Measurements from ENCODE around the gene ZSCAN1.

The ZSCAN1 gene

GRCh38 chr19:58095328-58095727, 61.5 kb downstream of the ZSCAN1 start:
- peaks cover 6% of the 10 kb centered on the region; the same call in 1 of the 2 replicates for H3K9me3 ChIP-seq (ENCODE audit: low read depth, low read length)
- no peak overlapping the region for H3K4me3 ChIP-seq
- H3K27ac ChIP-seq = no peak overlapping the region
- DNase-seq (ENCODE audit: low read depth, low spot score) = no peak
- no peak overlapping the region for H3K9ac ChIP-seq (ENCODE audit: insufficient read length)
- TF ChIP-seq FOXP2 (optimal IDR thresholded peaks at IDR 0.05; ENCODE audit: control extremely low read depth, extremely low read length, insufficient read depth) = no peak
- TF ChIP-seq POLR2AphosphoS5 (IDR thresholded peaks at IDR 0.05; ENCODE audit: borderline replicate concordance, low read depth, low read length) = no peak
- TF ChIP-seq EZH2 (IDR thresholded peaks at IDR 0.05) = no peak
- H3K36me3 ChIP-seq (ENCODE audit: insufficient read depth, low read length) = no peaks in the 10 kb centered on the region

GRCh38 chr19:58096884-58097283, 63.1 kb downstream of the ZSCAN1 start:
- H3K9ac ChIP-seq (ENCODE audit: insufficient read length) = no peak overlapping the region
- peaks cover 6% of the 10 kb centered on the region; the same call in 1 of the 2 replicates for H3K9me3 ChIP-seq (ENCODE audit: low read depth, low read length)
- DNase-seq (ENCODE audit: low read depth, low spot score) = no peak
- TF ChIP-seq POLR2AphosphoS5 (IDR thresholded peaks at IDR 0.05; ENCODE audit: borderline replicate concordance, low read depth, low read length) (no peak), EZH2 (IDR thresholded peaks at IDR 0.05) (no peak), FOXP2 (optimal IDR thresholded peaks at IDR 0.05; ENCODE audit: control extremely low read depth, extremely low read length, insufficient read depth) (no peak)
- H3K36me3 ChIP-seq (ENCODE audit: insufficient read depth, low read length) = no peaks in the 10 kb centered on the region
- H3K27ac ChIP-seq = no peak overlapping the region
- H3K4me3 ChIP-seq = no peak overlapping the region

- Histone ChIP-seq H3K4me3 (peak overlapping the region; percentile 83), H3K36me3 (ENCODE audit: insufficient read depth, low read length) (no peaks in the 10 kb centered on the region), H3K27ac (no peak overlapping the region), H3K9me3 (ENCODE audit: low read depth, low read length) (peaks cover 6% of the 10 kb centered on the region; the same call in 1 of the 2 replicates), H3K9ac (ENCODE audit: insufficient read length) (no peak overlapping the region)
- DNase-seq (ENCODE audit: low read depth, low spot score) = no peak
- no peak for TF ChIP-seq FOXP2 (optimal IDR thresholded peaks at IDR 0.05; ENCODE audit: control extremely low read depth, extremely low read length, insufficient read depth)
- TF ChIP-seq POLR2AphosphoS5 (IDR thresholded peaks at IDR 0.05; ENCODE audit: borderline replicate concordance, low read depth, low read length) = no peak
- no peak for TF ChIP-seq EZH2 (IDR thresholded peaks at IDR 0.05)
These were observed 63.5 kb downstream of the ZSCAN1 start for GRCh38 chr19:58097349-58097748.

GRCh38 chr19:58097781-58098681, 64.2 kb downstream of the ZSCAN1 start, which contains the start of gene ZSCAN18:
Gene ZSCAN18, minus strand, starts transcription at chr19:58098231. Its CDS starts 7,964 bp downstream, at chr19:58090267.
- H3K36me3 ChIP-seq (ENCODE audit: insufficient read depth, low read length) = no peaks in the 10 kb centered on the region
- TF ChIP-seq EZH2 (IDR thresholded peaks at IDR 0.05) = no peak
- peak; percentile 29; the same call in 1 of the 2 replicates for TF ChIP-seq POLR2AphosphoS5 (IDR thresholded peaks at IDR 0.05; ENCODE audit: borderline replicate concordance, low read depth, low read length)
- peak; percentile 91 for TF ChIP-seq FOXP2 (optimal IDR thresholded peaks at IDR 0.05; ENCODE audit: control extremely low read depth, extremely low read length, insufficient read depth)
- peak; percentile 24 for DNase-seq (ENCODE audit: low read depth, low spot score)
- peaks cover 6% of the 10 kb centered on the region; the same call in 1 of the 2 replicates for H3K9me3 ChIP-seq (ENCODE audit: low read depth, low read length)
- peak within 1 kb of the TSS; percentile 83 for H3K4me3 ChIP-seq
- peak within 1 kb of the TSS; percentile 65 for H3K9ac ChIP-seq (ENCODE audit: insufficient read length)
- H3K27ac ChIP-seq = no peak within 1 kb of the TSS

- no peak for DNase-seq (ENCODE audit: low read depth, low spot score)
- Histone ChIP-seq H3K4me3 (peak overlapping the region; percentile 83), H3K9ac (ENCODE audit: insufficient read length) (no peak overlapping the region), H3K27ac (no peak overlapping the region), H3K9me3 (ENCODE audit: low read depth, low read length) (peaks cover 6% of the 10 kb centered on the region; the same call in 1 of the 2 replicates), H3K36me3 (ENCODE audit: insufficient read depth, low read length) (no peaks in the 10 kb centered on the region)
- no peak for TF ChIP-seq FOXP2 (optimal IDR thresholded peaks at IDR 0.05; ENCODE audit: control extremely low read depth, extremely low read length, insufficient read depth)
- no peak for TF ChIP-seq POLR2AphosphoS5 (IDR thresholded peaks at IDR 0.05; ENCODE audit: borderline replicate concordance, low read depth, low read length)
- no peak for TF ChIP-seq EZH2 (IDR thresholded peaks at IDR 0.05)
These were observed 64.8 kb downstream of the ZSCAN1 start for GRCh38 chr19:58098682-58098998.

Measured in SK-N-MC (cell line).